Measurements from ENCODE around the gene BCAS3.

Gene BCAS3

GRCh38 chr17:61280338-61280737 lies 602.7 kb downstream of the BCAS3 start:
- DNase-seq, result no peak

DNA sequence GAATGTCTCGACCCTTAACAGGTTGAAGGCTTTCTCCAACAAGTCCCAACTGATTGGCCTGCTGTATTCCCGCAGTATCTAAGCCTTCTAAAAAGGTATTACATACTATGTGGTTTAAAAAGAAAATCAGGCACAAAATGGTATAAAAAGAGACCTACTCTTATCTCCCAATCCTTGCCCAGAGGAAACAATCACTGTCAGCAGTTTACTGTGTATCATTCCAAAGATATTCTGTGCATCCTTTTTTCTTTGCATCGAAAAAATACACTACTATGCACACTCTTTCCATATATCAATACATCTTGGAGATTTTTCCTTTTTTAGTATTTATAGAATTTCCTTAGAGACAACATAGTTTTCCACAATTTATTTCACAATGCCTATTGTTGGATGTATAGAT lies 603.2 kb downstream of the BCAS3 start:
- DNase-seq, result no peak

GRCh38 chr17:61282377-61282776 lies 604.7 kb downstream of the BCAS3 start:
- no peak for DNase-seq

DNA sequence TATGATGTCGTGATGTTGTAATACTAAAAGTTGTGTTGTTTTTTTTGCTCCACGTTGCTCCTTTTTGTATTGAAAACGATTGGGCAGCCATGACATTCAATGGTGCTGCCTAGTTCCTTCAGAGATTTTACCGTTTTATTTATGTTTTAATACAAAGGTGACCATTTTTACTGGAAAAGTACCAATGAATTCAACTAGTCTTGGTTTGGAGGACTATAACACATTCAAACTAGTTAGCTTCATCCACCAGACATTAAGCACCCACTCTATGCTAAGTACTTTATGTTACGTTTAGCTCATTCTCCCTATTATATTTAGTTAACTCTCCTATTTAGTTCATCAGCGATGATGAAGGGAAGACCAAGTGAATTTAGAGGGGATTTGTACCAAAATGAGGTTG lies 605.4 kb downstream of the BCAS3 start:
- no peak for DNase-seq

DNA sequence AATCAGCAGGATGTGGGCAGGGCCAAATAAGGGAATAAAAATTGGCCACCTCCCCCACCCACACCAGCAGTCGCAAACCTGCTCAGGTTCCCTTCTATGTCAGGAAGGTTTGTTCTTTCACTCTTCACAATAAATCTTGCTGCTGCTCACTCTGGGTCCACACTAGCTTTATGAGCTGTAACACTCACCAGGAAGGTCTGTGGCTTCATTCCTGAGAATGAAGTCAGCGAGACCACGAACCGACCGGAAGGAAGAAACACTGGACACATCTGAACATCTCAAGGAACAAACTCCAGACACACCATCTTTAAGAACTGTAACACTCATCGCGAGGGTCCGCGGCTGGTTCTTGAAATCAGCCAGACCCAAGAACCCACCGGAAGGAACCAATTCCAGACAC lies 606.5 kb downstream of the BCAS3 start:
- no peak for DNase-seq

GRCh38 chr17:61284746-61285145 lies 607.1 kb downstream of the BCAS3 start:
- no peak for DNase-seq

GRCh38 chr17:61285526-61286320 lies 608.1 kb downstream of the BCAS3 start:
- DNase-seq, result no peak

GRCh38 chr17:61286449-61286848 lies 608.8 kb downstream of the BCAS3 start:
- DNase-seq, result no peak

DNA sequence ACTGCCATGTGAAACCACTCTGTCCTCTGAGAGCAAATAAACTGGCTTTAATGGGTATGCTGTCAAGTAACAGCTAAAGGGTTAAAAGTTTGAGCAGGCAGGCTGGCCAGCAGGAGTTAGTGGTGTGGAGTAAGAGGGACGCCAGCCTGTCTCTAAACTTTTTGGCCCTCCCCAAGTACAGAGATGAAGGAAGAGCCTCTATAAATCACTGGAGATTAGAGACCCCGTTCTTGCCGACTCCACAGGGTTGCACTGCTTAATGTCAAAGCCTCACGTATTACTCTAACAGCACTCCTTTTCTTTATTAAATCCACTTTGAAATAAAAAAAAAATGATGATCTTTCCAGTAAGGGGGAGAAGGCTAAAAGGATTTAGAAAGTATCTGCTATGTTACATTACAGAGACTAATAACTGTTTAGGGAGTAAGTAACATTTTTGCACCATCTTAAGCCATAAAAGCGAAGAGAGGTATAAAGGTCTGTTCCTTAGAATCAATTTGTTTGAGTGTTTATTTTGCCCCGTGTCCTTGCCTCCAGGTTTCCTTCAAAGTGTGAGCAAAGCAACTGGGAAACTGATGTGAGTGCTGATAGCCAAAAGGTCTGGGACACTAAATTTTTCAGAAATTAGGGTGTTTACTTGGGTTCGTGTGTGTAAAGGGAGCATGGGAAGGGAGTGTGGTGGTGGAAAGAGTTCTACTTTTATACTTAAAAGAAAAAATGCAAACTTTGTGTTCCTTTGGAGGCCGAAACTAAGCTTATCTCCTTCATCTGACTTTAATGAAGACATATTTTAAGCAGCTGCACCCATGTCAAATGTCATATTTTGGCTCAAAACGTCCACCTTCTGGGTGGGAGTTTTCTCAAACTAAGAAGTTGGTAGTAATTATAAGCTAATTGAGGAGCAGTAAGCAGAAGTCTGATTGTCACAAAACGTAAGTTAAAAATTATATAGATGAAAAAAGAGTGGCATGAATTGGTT lies 612.0 kb downstream of the BCAS3 start:
- DNase-seq, result no peak

GRCh38 chr17:61291451-61292285 lies 614.0 kb downstream of the BCAS3 start:
- DNase-seq, result no peak

DNA sequence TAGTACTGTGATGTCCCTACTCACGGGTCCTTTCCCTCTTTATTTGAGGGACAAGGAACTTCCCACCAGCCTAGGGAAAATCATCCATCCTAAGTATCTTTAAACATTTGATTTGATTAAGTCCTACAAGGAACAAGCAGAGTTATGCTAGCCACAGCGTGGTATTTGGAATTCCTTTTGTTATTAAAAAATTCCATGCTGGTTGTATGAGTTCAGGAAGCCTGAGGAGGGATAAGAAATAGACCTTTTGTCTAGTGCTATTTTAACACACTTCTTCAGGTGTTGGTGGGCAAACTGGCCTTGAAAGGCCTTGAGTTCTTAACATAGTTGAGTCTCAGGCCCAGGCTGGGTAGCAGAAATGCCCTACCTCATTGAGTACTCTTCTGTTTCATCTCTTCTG lies 616.6 kb downstream of the BCAS3 start:
- DNase-seq, result no peak

DNA sequence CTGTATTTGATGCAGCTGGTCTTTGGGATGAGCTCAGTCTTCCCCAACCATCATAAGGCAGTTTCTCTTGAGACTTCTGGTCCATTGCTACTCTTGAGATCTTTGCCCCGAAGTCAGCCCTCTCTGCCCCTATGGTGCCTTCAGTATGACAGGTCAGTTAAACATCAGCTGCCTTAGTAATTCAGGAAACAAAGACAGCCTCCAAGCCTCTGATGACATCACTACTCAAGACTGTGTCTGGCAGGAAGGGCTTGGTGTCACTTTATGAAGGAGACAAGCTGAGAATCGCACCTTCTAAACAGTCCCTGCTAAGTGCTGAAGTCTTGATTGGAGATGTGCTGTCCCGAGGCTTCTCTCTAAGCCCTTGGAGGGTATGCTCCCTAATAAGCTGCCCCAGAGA lies 617.1 kb downstream of the BCAS3 start:
- no peak for DNase-seq

GRCh38 chr17:61296058-61296457 lies 618.4 kb downstream of the BCAS3 start:
- DNase-seq, result no peak

DNA sequence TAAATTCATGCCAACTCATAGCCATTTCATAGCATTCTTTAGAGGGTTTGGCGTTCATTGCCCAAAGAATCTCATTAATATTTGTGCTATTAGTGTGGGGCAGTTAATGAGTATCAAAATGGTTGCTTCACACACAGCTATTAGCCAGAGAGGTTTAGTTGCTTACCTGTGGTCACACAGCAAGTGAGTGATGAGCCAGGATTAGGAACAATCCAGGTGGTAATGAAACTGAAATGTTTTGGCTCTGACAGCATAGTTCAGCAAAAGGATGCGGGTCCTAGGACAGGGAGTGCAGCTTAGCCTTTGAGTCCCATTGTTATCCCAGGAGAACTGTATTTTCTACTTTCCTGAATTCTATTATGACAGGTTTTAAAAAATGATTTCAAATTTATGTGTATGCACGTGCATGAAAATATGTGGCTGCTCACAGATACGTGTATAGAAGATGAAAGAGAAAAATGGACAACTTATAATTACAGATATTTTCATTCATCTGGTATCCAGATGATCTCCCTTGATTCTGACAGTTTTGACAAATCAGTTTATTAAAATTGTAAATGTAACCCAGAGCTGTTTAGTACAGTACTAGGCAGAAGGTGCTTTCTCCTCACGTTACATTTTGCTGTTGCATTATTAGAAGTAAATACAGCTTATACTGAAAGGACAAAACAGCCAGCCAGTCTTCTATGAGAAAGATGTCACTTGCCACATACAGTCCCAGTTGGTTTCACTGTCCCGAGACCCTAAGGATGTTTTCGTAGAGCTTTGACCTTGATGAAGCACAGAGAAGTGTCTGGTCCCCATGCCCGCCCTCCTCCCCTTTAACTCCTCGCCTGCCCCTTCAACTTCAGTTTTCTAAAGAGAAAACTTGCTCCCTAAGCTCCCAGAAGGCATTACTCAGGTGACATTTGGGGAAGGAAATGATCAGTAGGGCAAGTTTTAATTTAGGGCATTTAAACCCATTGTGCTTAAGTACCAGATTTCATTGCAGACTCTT lies 622.2 kb downstream of the BCAS3 start:
- no peak for DNase-seq

GRCh38 chr17:61302953-61303816 lies 625.5 kb downstream of the BCAS3 start:
- no peak for DNase-seq

DNA sequence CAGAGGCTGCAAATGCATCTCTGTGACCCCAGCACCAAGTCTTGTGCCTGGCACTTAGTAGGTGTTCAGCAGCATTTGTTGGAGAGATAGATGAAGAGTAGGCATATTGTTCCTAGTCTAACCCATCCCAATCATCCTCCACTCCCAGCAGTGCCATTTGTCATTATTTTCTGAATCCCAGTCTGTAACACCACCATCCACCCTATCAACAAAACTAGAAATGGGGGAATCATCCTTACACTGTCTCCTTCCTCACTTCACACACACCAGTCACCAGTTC lies 626.1 kb downstream of the BCAS3 start:
- DNase-seq, result no peak

DNA sequence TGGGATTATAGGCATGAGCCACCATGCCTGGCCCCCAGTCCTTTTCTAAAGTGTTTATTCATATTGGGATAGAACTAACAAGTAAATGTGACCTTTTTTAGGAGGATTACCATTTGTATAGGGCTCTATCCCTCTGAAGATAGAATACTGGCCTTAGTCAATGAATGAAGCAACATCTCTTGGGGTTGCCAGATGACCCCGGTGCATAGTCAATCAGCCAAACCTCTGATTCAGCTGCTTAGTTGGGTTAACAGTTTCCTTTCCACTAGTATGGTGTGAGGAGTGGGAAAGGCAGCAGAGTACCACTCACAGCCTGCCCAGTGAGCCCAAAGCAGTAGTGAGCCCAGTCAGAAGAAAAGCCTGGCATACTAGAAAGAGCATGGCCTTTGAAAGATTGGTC lies 627.4 kb downstream of the BCAS3 start:
- DNase-seq, result no peak

GRCh38 chr17:61306003-61306402 lies 628.4 kb downstream of the BCAS3 start:
- no peak for DNase-seq

DNA sequence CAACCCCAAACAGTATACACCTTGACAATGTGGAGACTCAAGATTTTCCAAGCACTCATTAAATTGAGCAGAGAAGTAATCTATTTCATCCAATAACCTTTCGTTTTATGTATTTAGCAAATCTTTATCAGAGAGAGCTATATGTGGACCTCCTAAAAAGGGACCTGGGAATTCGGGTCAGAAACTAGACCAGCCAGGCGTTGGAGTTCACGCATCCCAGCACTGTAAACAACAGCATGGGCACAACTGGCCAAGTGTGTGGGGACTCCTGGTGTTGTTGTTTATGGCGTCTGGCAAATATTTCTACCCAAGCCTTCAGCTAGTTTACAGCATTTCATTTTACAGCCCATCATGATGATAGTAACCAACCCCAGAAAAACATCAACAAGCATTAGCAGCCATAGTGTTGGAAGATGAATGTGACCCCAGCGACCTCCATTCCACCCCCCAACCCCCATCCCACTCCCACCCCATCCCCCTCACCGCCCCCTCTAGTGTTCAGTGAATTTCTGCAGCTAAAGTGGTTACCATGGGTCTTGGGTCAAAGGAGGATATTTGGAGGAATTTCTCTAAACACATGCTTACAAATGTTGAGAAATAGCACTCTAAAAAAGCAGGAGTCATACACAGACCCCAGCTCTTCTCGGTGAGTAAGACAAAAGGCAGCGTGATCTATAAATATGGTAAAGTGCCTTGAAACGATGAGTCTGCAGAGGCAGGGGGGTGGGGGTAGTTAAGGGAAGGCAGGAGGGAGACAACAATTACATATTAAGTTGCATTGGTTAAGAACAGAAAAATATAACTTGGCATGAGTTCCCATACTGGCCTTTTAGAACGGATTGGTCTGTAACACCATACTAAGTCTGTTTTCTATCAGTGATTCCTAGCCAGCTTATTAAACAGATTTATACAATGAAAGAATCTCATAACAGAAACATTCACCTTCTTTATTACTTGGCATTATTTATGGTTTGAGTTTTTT lies 630.5 kb downstream of the BCAS3 start:
- DNase-seq, result no peak
